ENCODE data around the gene SLC46A2. TPM values are rescaled to one million over a fixed set of nuclear protein-coding genes. Genes with fewer than 3 reads are reported as not detected.

SLC46A2 gene
- total and polyA plus RNA-seq, 2 experiments from 2014 or later = 0.11 TPM; not detected in 1

DNA sequence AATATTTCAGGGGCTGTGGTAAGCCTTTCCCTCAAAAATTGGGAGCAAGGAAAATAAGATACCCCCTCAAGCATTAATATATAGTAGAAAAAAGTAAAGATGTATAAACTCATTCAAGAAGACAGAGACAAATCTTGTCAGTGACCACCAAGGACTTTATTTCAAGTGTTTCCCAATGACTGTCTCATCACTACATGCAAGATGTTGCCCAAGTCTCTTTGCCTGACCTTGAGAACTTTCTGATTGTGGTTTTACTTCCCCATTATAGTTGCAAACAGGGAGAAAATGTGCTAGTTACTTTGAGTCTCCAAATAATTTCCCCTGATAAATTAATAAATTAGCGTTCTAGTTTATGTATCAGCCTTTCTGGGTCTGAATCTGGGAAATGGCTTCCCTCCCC, 4.0 kb upstream of the SLC46A2 start (continued):
- TF ChIP-seq, protein P1, sequence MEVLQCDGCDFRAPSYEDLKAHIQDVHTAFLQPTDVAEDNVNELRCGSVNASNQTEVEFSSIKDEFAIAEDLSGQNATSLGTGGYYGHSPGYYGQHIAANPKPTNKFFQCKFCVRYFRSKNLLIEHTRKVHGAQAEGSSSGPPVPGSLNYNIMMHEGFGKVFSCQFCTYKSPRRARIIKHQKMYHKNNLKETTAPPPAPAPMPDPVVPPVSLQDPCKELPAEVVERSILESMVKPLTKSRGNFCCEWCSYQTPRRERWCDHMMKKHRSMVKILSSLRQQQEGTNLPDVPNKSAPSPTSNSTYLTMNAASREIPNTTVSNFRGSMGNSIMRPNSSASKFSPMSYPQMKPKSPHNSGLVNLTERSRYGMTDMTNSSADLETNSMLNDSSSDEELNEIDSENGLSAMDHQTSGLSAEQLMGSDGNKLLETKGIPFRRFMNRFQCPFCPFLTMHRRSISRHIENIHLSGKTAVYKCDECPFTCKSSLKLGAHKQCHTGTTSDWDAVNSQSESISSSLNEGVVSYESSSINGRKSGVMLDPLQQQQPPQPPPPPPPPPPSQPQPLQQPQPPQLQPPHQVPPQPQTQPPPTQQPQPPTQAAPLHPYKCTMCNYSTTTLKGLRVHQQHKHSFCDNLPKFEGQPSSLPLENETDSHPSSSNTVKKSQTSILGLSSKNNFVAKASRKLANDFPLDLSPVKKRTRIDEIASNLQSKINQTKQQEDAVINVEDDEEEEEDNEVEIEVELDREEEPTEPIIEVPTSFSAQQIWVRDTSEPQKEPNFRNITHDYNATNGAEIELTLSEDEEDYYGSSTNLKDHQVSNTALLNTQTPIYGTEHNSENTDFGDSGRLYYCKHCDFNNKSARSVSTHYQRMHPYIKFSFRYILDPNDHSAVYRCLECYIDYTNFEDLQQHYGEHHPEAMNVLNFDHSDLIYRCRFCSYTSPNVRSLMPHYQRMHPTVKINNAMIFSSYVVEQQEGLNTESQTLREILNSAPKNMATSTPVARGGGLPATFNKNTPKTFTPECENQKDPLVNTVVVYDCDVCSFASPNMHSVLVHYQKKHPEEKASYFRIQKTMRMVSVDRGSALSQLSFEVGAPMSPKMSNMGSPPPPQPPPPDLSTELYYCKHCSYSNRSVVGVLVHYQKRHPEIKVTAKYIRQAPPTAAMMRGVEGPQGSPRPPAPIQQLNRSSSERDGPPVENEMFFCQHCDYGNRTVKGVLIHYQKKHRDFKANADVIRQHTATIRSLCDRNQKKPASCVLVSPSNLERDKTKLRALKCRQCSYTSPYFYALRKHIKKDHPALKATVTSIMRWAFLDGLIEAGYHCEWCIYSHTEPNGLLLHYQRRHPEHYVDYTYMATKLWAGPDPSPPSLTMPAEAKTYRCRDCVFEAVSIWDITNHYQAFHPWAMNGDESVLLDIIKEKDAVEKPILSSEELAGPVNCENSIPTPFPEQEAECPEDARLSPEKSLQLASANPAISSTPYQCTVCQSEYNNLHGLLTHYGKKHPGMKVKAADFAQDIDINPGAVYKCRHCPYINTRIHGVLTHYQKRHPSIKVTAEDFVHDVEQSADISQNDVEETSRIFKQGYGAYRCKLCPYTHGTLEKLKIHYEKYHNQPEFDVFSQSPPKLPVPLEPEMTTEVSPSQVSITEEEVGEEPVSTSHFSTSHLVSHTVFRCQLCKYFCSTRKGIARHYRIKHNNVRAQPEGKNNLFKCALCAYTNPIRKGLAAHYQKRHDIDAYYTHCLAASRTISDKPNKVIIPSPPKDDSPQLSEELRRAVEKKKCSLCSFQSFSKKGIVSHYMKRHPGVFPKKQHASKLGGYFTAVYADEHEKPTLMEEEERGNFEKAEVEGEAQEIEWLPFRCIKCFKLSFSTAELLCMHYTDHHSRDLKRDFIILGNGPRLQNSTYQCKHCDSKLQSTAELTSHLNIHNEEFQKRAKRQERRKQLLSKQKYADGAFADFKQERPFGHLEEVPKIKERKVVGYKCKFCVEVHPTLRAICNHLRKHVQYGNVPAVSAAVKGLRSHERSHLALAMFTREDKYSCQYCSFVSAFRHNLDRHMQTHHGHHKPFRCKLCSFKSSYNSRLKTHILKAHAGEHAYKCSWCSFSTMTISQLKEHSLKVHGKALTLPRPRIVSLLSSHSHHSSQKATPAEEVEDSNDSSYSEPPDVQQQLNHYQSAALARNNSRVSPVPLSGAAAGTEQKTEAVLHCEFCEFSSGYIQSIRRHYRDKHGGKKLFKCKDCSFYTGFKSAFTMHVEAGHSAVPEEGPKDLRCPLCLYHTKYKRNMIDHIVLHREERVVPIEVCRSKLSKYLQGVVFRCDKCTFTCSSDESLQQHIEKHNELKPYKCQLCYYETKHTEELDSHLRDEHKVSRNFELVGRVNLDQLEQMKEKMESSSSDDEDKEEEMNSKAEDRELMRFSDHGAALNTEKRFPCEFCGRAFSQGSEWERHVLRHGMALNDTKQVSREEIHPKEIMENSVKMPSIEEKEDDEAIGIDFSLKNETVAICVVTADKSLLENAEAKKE (CRISPR knock-in tag; IDR thresholded peaks at IDR 0.05) = no peak
- TF ChIP-seq, protein P2, sequence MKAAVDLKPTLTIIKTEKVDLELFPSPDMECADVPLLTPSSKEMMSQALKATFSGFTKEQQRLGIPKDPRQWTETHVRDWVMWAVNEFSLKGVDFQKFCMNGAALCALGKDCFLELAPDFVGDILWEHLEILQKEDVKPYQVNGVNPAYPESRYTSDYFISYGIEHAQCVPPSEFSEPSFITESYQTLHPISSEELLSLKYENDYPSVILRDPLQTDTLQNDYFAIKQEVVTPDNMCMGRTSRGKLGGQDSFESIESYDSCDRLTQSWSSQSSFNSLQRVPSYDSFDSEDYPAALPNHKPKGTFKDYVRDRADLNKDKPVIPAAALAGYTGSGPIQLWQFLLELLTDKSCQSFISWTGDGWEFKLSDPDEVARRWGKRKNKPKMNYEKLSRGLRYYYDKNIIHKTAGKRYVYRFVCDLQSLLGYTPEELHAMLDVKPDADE (IDR thresholded peaks at IDR 0.05) = no peak
- TF ChIP-seq POLR2AphosphoS5 (IDR thresholded peaks at IDR 0.05; ENCODE audit: low read depth) (no peak), CREB1 (CRISPR knock-in tag; IDR thresholded peaks at IDR 0.05; ENCODE audit: low read depth) (no peak), ZNF331 (CRISPR knock-in tag; IDR thresholded peaks at IDR 0.05; ENCODE audit: low read depth) (no peak)
- TF ChIP-seq, protein P3, sequence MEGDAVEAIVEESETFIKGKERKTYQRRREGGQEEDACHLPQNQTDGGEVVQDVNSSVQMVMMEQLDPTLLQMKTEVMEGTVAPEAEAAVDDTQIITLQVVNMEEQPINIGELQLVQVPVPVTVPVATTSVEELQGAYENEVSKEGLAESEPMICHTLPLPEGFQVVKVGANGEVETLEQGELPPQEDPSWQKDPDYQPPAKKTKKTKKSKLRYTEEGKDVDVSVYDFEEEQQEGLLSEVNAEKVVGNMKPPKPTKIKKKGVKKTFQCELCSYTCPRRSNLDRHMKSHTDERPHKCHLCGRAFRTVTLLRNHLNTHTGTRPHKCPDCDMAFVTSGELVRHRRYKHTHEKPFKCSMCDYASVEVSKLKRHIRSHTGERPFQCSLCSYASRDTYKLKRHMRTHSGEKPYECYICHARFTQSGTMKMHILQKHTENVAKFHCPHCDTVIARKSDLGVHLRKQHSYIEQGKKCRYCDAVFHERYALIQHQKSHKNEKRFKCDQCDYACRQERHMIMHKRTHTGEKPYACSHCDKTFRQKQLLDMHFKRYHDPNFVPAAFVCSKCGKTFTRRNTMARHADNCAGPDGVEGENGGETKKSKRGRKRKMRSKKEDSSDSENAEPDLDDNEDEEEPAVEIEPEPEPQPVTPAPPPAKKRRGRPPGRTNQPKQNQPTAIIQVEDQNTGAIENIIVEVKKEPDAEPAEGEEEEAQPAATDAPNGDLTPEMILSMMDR (conservative IDR thresholded peaks at IDR 0.05; ENCODE audit: low read depth in 2 of 2) = no peak

DNA sequence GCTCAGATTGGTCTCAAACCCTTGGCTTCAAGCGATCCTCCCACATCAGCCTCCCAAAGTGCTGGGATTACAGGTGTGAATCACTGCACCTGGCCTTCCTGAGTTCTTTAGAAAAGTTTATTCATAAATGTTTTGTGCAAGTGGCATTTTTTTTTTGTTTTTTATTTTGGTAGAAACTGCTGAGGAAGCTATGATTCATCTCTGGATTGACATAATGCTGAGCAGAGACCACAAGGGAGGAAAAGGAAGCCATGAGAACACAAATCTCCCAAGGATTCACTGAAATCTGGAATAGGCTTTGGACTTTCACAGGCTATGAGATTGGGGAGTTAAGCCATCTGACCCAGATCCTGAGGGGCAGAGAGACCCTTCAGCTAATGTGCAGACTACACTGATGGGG, 3.4 kb upstream of the SLC46A2 start:
- Mint-ChIP-seq H3K27me3 (ENCODE audit: insufficient read depth, low read depth, poor library complexity) (peaks cover 30% of the 10 kb centered on the region), H3K4me3 (no peak overlapping the region), H3K36me3 (ENCODE audit: low read depth) (no peaks in the 10 kb centered on the region), H3K9me3 (no peaks in the 10 kb centered on the region), H3K4me1 (peaks cover 3% of the 10 kb centered on the region; the same call in 2 of the 3 replicates), H3K27ac (no peak overlapping the region)
- H3F3A ChIP-seq (replicated peaks; ENCODE audit: low read depth) = no peaks in the 10 kb centered on the region
- ATAC-seq = no peak
- H3K4me1 ChIP-seq (ENCODE audit: insufficient read depth) = no peaks in the 10 kb centered on the region; the same call in 1 of the 2 replicates
- peaks cover 36% of the 10 kb centered on the region for H3K27me3 ChIP-seq (ENCODE audit: insufficient read depth)
- H3K4me2 ChIP-seq = no peak overlapping the region
- H3K4me3 ChIP-seq = no peak overlapping the region
- no peak overlapping the region for H3K27ac ChIP-seq (ENCODE audit: low read depth)
- peaks cover 9% of the 10 kb centered on the region; the same call in 1 of the 2 replicates for H3K9me2 ChIP-seq (ENCODE audit: insufficient read depth)
- no peak overlapping the region for H2AFZ ChIP-seq
- no peak for DNase-seq (ENCODE audit: low spot score)
- no peaks in the 10 kb centered on the region for H3K36me3 ChIP-seq (ENCODE audit: insufficient read depth)
- H4K20me1 ChIP-seq (replicated peaks; ENCODE audit: insufficient read depth) = no peaks in the 10 kb centered on the region
- no peaks in the 10 kb centered on the region for H3K79me2 ChIP-seq (replicated peaks; ENCODE audit: insufficient read depth)
- no peak for TF ChIP-seq ZNF331 (CRISPR knock-in tag; IDR thresholded peaks at IDR 0.05; ENCODE audit: low read depth)
- TF ChIP-seq, protein P2 (IDR thresholded peaks at IDR 0.05) = no peak
- TF ChIP-seq JUNB (IDR thresholded peaks at IDR 0.05; ENCODE audit: unreplicated experiment) = no peak
- no peak for TF ChIP-seq ZNF114 (CRISPR knock-in tag; IDR thresholded peaks at IDR 0.05)
- no peak for TF ChIP-seq CREB1 (CRISPR knock-in tag; IDR thresholded peaks at IDR 0.05; ENCODE audit: low read depth)
- TF ChIP-seq, protein P3 (conservative IDR thresholded peaks at IDR 0.05; ENCODE audit: low read depth in 2 of 2) = no peak
